ENCODE measurements around the gene RAB5B.
"Not testable (repeated sequence)": the region's sequence is repeated elsewhere in the genome, so short reads cannot be mapped to it uniquely, and the experiment has no call there.

RAB5B gene

GRCh38 chr12:55942055-55942454, 31.8 kb upstream of the RAB5B start:
- no peak for DNase-seq

GRCh38 chr12:55942577-55943136, 31.2 kb upstream of the RAB5B start:
- DNase-seq: no peak

GRCh38 chr12:55946553-55946952, 27.3 kb upstream of the RAB5B start:
- DNase-seq: no peak

- DNase-seq: no peak
Measured at GRCh38 chr12:55955344-55955743, 18.5 kb upstream of the RAB5B start.

- DNase-seq: no peak
Measured at GRCh38 chr12:55955800-55956508, 17.9 kb upstream of the RAB5B start.

GRCh38 chr12:55957106-55957859, 16.6 kb upstream of the RAB5B start:
- DNase-seq: no peak

- DNase-seq: no peak
Measured at GRCh38 chr12:55963760-55964159, 10.1 kb upstream of the RAB5B start.

GRCh38 chr12:55965240-55965639, 8.6 kb upstream of the RAB5B start:
- DNase-seq: no peak

- no peak for DNase-seq
Measured at GRCh38 chr12:55965941-55966407, 7.9 kb upstream of the RAB5B start, which contains the start of gene PMEL. TSS of gene PMEL (minus strand) at chr12:55966042. CDS start at chr12:55966011, 31 bp downstream.

GRCh38 chr12:55966408-55967281, 7.2 kb upstream of the RAB5B start, which contains the start of gene CDK2:
TSS of gene CDK2 (plus strand) at chr12:55966830. CDS start at chr12:55967009, 179 bp downstream.
- DNase-seq: peak; percentile 71

GRCh38 chr12:55969356-55969755, 4.5 kb upstream of the RAB5B start:
- no peak for DNase-seq

GRCh38 chr12:55970775-55971174, 3.1 kb upstream of the RAB5B start:
- DNase-seq: no peak

- DNase-seq: no peak
Measured at GRCh38 chr12:55972042-55972441, 1.8 kb upstream of the RAB5B start.

GRCh38 chr12:55972456-55972855, 1.4 kb upstream of the RAB5B start:
- no peak for DNase-seq

GRCh38 chr12:55972911-55973598, 823 bp upstream of the RAB5B start:
- no peak for DNase-seq

GRCh38 chr12:55974308-55974730, 441 bp downstream of the RAB5B start:
- DNase-seq: no peak

- DNase-seq: no peak
Measured at GRCh38 chr12:55978393-55978792, 4.5 kb downstream of the RAB5B start.

- DNase-seq: no peak
Measured at GRCh38 chr12:55979069-55979468, 5.2 kb downstream of the RAB5B start.

GRCh38 chr12:55981882-55982281, 8.0 kb downstream of the RAB5B start:
- DNase-seq: not testable (repeated sequence)

- DNase-seq: no peak
Measured at GRCh38 chr12:55982319-55982936, 8.6 kb downstream of the RAB5B start.

- no peak for DNase-seq
Measured at GRCh38 chr12:55983232-55983842, 9.5 kb downstream of the RAB5B start.
